HG02938 (cell line): ENCODE measurements around the gene OSCAR.

Experiments
- ATAC-seq: cut with Tn5 transposase; IDR thresholded peaks from one replicate; pipeline ENCODE4 v1.9.1; 2021; ENCODE audit warnings: mild to moderate bottlenecking, moderate library complexity; ENCODE audit not compliant: unreplicated experiment

OSCAR gene

GRCh38 chr19:54100561-54100960, at the start of gene OSCAR:
Gene OSCAR (minus strand): TSS chr19:54100803. CDS start chr19:54100792, 11 bp downstream.
- ATAC-seq, result no peak

GRCh38 chr19:54149021-54149812, 48.6 kb upstream of the OSCAR start:
- no peak for ATAC-seq

GRCh38 chr19:54148158-54148557, 47.6 kb upstream of the OSCAR start:
- ATAC-seq, result no peak

GRCh38 chr19:54147676-54148075, 47.1 kb upstream of the OSCAR start:
- ATAC-seq, result no peak

- no peak for ATAC-seq
Observed at GRCh38 chr19:54145541-54146158, 45.0 kb upstream of the OSCAR start.

- no peak for ATAC-seq
Observed at GRCh38 chr19:54142166-54142780, 41.7 kb upstream of the OSCAR start.

- ATAC-seq, result no peak
Observed at GRCh38 chr19:54141356-54141755, 40.8 kb upstream of the OSCAR start.

- no peak for ATAC-seq
Observed at GRCh38 chr19:54138489-54139256, 38.1 kb upstream of the OSCAR start.

- ATAC-seq, result no peak
Observed at GRCh38 chr19:54137699-54138488, 37.3 kb upstream of the OSCAR start, which contains the start of gene CNOT3. Gene CNOT3 (plus strand): TSS chr19:54137762. CDS start chr19:54142979, 5,217 bp downstream.

GRCh38 chr19:54136864-54137698, 36.5 kb upstream of the OSCAR start:
- ATAC-seq, result peak; percentile 80

- no peak for ATAC-seq
Observed at GRCh38 chr19:54136086-54136863, 35.7 kb upstream of the OSCAR start.

- ATAC-seq, result no peak
Observed at GRCh38 chr19:54133957-54134590, 33.5 kb upstream of the OSCAR start.

GRCh38 chr19:54133312-54133956, 32.8 kb upstream of the OSCAR start:
- no peak for ATAC-seq

- no peak for ATAC-seq
Observed at GRCh38 chr19:54129617-54129996, 29.0 kb upstream of the OSCAR start.

GRCh38 chr19:54128796-54129616, 28.4 kb upstream of the OSCAR start:
- ATAC-seq, result no peak

GRCh38 chr19:54128441-54128725, 27.8 kb upstream of the OSCAR start:
- no peak for ATAC-seq
